ENCODE data around the gene NDUFAF4. TPM values are rescaled to one million over a fixed set of nuclear protein-coding genes. Genes with fewer than 3 reads are reported as not detected.

NDUFAF4 gene
- total RNA-seq (10 to 100 TPM in 5 of 6 donors, 1 to 10 TPM in 1; 8.2 to 15.2 (median 12.0) TPM), polyA plus RNA-seq (10 to 100 TPM; 11.1 to 17.0 TPM)

DNA sequence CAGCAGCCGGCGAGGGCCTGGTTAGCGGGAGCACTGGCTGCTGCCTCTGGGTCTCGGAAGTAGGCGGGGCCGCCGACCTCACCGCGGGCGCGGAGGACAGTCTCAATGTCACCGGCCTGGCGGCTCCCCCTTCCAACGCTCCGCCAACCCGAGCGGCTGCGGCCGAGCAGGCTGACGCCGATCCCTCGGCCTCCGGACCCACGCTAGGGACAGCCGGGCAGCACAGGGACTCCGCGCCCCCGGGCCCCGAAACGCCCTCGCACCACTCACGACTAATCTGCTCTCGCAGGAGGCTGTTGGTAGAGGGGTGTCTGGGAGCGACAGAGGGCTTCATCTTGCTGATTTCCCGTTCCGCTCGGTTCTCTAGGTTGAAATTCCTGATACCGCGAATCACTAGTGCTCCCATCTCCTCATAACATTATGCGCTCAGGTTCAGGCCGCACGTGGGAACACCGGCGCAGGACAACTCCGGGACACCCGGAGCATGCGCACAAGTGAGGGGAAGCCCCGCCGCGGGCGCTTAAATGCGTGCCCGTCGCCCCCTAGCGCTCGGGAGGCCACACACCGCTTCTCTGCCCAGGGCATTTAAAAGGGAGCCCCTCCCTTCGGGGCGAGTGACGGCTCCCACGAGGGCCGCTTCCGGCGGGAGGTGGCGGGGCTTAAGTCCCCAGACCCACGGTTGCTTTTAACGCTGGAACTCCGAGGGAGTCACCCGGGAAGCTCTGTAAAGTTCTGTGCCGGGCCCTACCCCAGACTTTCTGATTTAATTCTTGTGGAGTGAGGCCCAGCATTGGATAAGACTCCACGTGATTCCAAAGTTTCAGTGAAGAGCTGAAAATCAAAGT is at the start of gene NDUFAF4:
NDUFAF4 (minus strand) TSS at position 496 of the 845 bp plus-strand sequence; CDS start at position 406, 90 bp downstream.
- TF ChIP-seq, protein P1, sequence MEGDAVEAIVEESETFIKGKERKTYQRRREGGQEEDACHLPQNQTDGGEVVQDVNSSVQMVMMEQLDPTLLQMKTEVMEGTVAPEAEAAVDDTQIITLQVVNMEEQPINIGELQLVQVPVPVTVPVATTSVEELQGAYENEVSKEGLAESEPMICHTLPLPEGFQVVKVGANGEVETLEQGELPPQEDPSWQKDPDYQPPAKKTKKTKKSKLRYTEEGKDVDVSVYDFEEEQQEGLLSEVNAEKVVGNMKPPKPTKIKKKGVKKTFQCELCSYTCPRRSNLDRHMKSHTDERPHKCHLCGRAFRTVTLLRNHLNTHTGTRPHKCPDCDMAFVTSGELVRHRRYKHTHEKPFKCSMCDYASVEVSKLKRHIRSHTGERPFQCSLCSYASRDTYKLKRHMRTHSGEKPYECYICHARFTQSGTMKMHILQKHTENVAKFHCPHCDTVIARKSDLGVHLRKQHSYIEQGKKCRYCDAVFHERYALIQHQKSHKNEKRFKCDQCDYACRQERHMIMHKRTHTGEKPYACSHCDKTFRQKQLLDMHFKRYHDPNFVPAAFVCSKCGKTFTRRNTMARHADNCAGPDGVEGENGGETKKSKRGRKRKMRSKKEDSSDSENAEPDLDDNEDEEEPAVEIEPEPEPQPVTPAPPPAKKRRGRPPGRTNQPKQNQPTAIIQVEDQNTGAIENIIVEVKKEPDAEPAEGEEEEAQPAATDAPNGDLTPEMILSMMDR (IDR thresholded peaks at IDR 0.05), result peak; percentile 73 to 93 (median 87)
- 0 to 1% methylated on average over 70 to 71 of the region's 71 CpGs for WGBS, 2 donors
- DNase-seq, result peak; percentile 94 to 99 (median 96)
- peaks cover 0 to 13% (median 6%) of the 10 kb centered on the region in 3 donors for H3K36me3 ChIP-seq
- H3K27ac ChIP-seq, result peak within 1 kb of the TSS; percentile 69 to 92 (median 86)
- peak within 1 kb of the TSS; percentile 58 to 88 (median 80) for H3K4me3 ChIP-seq
- peak; percentile 97 to 99 (median 99) for ATAC-seq
- intact Hi-C loops (cut with DNase I), result no loop called here
- peaks cover 6 to 13% (median 8%) of the 10 kb centered on the region in 3 donors for H3K4me1 ChIP-seq
- H3K9me3 ChIP-seq, result no peaks in the 10 kb centered on the region
- FAIRE-seq, result no peak
- H3K27me3 ChIP-seq, result no peaks in the 10 kb centered on the region

DNA sequence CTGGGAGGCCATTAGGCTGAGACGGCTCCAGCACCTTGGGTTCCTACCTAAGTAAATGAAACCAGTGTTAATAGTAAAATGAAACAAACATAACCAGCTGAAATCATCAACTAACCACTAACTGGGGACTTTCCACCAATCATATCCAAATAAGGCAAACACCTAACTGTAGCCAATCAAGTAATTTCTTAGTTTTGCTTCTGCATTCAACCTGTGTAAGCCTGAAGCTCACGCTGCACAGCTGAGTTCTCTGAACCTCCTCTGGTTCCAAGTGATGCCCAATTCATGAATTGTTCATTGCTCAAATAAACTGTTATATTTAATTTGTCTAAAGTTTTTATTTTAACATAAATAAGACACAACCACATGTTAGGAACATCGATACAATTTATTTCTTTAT is 49.4 kb upstream of the NDUFAF4 start:
- ATAC-seq (peak in 1 of 4 donors; percentile 34), DNase-seq (no peak), FAIRE-seq (no peak)
- H3K27me3 ChIP-seq, result no peaks in the 10 kb centered on the region
- intact Hi-C loops (cut with DNase I), result no loop called here
- no peak overlapping the region for H3K27ac ChIP-seq
- no peaks in the 10 kb centered on the region for H3K4me1 ChIP-seq
- H3K9me3 ChIP-seq, result no peaks in the 10 kb centered on the region
- WGBS, 2 donors, result 76 to 79% methylated on average over 3 of the region's 3 CpGs
- H3K4me3 ChIP-seq, result no peak overlapping the region
- TF ChIP-seq, protein P1 (IDR thresholded peaks at IDR 0.05), result no peak
- H3K36me3 ChIP-seq, result no peaks in the 10 kb centered on the region

DNA sequence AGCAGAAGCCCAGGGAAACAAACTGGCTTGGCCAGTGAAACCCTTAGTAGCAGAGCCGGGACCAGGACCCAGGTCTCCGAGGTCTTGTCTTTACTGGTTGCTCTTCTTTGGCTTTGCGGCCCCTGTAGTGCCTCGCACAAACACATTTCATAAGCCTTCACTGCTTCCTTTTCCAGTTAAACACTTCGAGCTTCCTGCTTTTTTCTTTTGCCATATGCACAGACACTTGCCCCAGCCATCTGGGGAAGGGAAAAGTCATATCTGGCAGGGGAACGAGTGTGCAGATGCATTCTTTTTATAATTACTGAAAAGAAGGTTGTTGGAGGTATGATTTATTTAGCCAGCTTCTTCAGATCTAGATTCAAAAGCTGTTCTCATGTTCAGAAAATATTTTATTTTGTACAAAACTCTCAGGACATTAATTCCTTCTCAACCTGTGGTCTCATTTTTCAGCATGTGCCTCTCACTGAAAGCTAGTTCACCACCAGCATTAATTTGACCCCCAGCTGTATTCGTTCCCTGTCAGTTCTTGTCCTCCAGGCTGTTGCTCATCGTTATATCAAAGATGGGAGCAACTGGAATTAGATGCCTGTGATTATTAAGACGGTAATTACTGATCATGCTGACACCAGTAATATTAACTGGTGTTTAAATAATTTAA is 46.0 kb upstream of the NDUFAF4 start:
- Histone ChIP-seq H3K27ac (no peak overlapping the region), H3K4me1 (no peaks in the 10 kb centered on the region), H3K36me3 (no peaks in the 10 kb centered on the region), H3K4me3 (no peak overlapping the region), H3K9me3 (no peaks in the 10 kb centered on the region), H3K27me3 (no peaks in the 10 kb centered on the region)
- FAIRE-seq, result no peak
- DNase-seq, result no peak
- no peak for ATAC-seq
- intact Hi-C loops (cut with DNase I), result no loop called here
- 71 to 80% methylated on average over 9 of the region's 9 CpGs for WGBS, 2 donors
- TF ChIP-seq, protein P1 (IDR thresholded peaks at IDR 0.05), result no peak

DNA sequence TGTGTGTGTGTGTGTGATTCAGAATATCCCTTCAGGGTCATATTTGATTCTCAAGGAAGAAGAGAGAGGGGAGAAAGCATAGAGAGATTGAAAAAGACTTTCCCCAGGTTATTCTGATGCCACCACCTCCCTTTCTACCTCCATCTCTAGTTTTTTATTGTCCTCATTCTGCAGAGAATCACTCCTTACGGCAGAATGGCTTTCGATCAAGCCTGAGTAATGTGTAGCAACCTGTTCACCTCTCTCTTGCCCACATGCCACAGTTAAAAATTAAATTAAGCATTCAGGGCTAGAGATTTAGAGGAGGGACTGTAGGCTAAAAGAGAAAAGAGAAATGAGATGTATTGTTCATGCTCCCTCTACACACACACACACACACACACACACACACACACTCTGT is 45.0 kb upstream of the NDUFAF4 start:
- Histone ChIP-seq H3K27ac (no peak overlapping the region), H3K27me3 (no peaks in the 10 kb centered on the region), H3K36me3 (no peaks in the 10 kb centered on the region), H3K4me1 (no peaks in the 10 kb centered on the region), H3K4me3 (no peak overlapping the region), H3K9me3 (no peaks in the 10 kb centered on the region)
- WGBS, 2 donors, result 61 to 68% methylated on average over 2 of the region's 2 CpGs
- intact Hi-C loops (cut with DNase I), result no loop called here
- DNase-seq, result no peak
- TF ChIP-seq, protein P1 (IDR thresholded peaks at IDR 0.05), result no peak
- no peak for ATAC-seq
- FAIRE-seq, result no peak

All from pancreas (tissue), 10 donors.